Testis (tissue), 2 donors: Measurements from ENCODE around the gene ALCAM.

Source experiments
- POLR2A ChIP-seq: fragments of 450-650 bp; IDR thresholded peaks from one replicate; pipeline ENCODE4 v1.6.1; 2017; ENCODE audit warnings: antibody characterized with exemption, mild to moderate bottlenecking, moderate library complexity
- TF ChIP-seq, protein P1 (sequence below), 3 experiments: fragments of 450-650 bp in 2 of 3; fragments of 200-600 bp in 1 of 3; sonication (generic) in 1 of 3; IDR thresholded peaks; one replicate each; pipeline ENCODE4 v1.5.1; 2016 to 2019; ENCODE audit warnings: antibody characterized with exemption in 3 of 3, mild to moderate bottlenecking in 2 of 3, moderate library complexity in 1 of 3

DNA sequence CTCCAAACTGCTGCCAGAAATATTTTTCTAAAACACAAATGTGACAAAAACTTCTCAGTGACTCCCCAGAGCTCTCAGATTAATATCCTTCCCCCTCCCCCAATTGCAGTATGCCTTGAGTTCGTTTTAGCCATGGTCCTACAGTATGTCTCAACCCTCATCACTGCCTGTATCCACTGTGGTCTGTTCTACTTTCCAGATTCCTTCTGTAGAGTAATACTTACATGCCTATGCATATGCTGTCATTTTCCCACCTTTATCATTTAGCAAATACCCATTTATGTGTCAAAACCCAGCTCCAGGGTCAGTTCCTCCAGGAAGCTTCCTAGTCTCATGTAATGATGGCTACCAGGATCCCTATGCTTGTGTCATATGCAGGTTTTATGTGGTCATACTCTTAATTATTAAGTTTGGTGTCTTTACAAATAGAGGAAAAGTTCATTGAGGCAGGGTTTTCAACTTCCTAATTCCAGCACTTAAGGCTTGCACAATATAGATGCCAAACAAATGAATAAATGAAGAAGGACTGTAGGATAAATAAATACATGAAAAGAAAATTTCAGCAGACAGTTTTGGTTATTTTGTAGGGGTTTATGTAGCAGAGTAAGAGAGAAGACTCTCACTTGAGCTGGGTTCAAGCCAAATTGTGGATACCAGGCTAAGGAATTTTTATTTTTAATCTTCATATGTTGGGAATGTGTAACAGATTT, 170.8 kb downstream of the ALCAM start:
- TF ChIP-seq, protein P1, sequence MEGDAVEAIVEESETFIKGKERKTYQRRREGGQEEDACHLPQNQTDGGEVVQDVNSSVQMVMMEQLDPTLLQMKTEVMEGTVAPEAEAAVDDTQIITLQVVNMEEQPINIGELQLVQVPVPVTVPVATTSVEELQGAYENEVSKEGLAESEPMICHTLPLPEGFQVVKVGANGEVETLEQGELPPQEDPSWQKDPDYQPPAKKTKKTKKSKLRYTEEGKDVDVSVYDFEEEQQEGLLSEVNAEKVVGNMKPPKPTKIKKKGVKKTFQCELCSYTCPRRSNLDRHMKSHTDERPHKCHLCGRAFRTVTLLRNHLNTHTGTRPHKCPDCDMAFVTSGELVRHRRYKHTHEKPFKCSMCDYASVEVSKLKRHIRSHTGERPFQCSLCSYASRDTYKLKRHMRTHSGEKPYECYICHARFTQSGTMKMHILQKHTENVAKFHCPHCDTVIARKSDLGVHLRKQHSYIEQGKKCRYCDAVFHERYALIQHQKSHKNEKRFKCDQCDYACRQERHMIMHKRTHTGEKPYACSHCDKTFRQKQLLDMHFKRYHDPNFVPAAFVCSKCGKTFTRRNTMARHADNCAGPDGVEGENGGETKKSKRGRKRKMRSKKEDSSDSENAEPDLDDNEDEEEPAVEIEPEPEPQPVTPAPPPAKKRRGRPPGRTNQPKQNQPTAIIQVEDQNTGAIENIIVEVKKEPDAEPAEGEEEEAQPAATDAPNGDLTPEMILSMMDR (IDR thresholded peaks at IDR 0.05) = no peak
- TF ChIP-seq POLR2A = no peak
